Testis (tissue), 2 donors: ENCODE measurements around the gene SDK2.

Source experiments
- CTCF ChIP-seq, 3 experiments: fragments of 450-650 bp in 2 of 3; fragments of 200-600 bp in 1 of 3; sonication (generic) in 1 of 3; IDR thresholded peaks; one replicate each; pipeline ENCODE4 v1.5.1; 2016 to 2019; ENCODE audit warnings: antibody characterized with exemption in 3 of 3, mild to moderate bottlenecking in 2 of 3, moderate library complexity in 1 of 3
- POLR2A ChIP-seq: fragments of 450-650 bp; IDR thresholded peaks from one replicate; pipeline ENCODE4 v1.6.1; 2017; ENCODE audit warnings: antibody characterized with exemption, mild to moderate bottlenecking, moderate library complexity

GRCh38 chr17:73594598-73594997, 49.6 kb downstream of the SDK2 start:
- TF ChIP-seq CTCF (IDR thresholded peaks at IDR 0.05), result no peak
- TF ChIP-seq POLR2A, result no peak
